ENCODE data around the gene MRPL1.

- TF ChIP-seq SIN3A (IDR thresholded peaks at IDR 0.05; ENCODE audit: borderline replicate concordance, insufficient read depth, low read depth, low read length) (no peak), POLR2AphosphoS5 (IDR thresholded peaks at IDR 0.05; ENCODE audit: low read depth, low read length) (no peak)
- TF ChIP-seq, protein P1, sequence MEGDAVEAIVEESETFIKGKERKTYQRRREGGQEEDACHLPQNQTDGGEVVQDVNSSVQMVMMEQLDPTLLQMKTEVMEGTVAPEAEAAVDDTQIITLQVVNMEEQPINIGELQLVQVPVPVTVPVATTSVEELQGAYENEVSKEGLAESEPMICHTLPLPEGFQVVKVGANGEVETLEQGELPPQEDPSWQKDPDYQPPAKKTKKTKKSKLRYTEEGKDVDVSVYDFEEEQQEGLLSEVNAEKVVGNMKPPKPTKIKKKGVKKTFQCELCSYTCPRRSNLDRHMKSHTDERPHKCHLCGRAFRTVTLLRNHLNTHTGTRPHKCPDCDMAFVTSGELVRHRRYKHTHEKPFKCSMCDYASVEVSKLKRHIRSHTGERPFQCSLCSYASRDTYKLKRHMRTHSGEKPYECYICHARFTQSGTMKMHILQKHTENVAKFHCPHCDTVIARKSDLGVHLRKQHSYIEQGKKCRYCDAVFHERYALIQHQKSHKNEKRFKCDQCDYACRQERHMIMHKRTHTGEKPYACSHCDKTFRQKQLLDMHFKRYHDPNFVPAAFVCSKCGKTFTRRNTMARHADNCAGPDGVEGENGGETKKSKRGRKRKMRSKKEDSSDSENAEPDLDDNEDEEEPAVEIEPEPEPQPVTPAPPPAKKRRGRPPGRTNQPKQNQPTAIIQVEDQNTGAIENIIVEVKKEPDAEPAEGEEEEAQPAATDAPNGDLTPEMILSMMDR (IDR thresholded peaks at IDR 0.05), result no peak
- TF ChIP-seq, protein P2, sequence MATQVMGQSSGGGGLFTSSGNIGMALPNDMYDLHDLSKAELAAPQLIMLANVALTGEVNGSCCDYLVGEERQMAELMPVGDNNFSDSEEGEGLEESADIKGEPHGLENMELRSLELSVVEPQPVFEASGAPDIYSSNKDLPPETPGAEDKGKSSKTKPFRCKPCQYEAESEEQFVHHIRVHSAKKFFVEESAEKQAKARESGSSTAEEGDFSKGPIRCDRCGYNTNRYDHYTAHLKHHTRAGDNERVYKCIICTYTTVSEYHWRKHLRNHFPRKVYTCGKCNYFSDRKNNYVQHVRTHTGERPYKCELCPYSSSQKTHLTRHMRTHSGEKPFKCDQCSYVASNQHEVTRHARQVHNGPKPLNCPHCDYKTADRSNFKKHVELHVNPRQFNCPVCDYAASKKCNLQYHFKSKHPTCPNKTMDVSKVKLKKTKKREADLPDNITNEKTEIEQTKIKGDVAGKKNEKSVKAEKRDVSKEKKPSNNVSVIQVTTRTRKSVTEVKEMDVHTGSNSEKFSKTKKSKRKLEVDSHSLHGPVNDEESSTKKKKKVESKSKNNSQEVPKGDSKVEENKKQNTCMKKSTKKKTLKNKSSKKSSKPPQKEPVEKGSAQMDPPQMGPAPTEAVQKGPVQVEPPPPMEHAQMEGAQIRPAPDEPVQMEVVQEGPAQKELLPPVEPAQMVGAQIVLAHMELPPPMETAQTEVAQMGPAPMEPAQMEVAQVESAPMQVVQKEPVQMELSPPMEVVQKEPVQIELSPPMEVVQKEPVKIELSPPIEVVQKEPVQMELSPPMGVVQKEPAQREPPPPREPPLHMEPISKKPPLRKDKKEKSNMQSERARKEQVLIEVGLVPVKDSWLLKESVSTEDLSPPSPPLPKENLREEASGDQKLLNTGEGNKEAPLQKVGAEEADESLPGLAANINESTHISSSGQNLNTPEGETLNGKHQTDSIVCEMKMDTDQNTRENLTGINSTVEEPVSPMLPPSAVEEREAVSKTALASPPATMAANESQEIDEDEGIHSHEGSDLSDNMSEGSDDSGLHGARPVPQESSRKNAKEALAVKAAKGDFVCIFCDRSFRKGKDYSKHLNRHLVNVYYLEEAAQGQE (IDR thresholded peaks at IDR 0.05; ENCODE audit: insufficient read depth in 1 of 2, low read depth in 2 of 2, low read length in 1 of 2), result no peak
Measured at GRCh38 chr4:77826275-77826674, 36.4 kb upstream of the MRPL1 start.

Measured in Panc1 (cell line).